GM18907 (cell line): ENCODE data around the gene TMEM158.
A peak's percentile ranks its signal among the peaks of the same experiment; 100 is the strongest.

Experiments used
- ATAC-seq: cut with Tn5 transposase; IDR thresholded peaks from one replicate; pipeline ENCODE4 v1.9.1; 2021; ENCODE audit warnings: mild to moderate bottlenecking, moderate library complexity; ENCODE audit not compliant: unreplicated experiment

The TMEM158 gene

DNA sequence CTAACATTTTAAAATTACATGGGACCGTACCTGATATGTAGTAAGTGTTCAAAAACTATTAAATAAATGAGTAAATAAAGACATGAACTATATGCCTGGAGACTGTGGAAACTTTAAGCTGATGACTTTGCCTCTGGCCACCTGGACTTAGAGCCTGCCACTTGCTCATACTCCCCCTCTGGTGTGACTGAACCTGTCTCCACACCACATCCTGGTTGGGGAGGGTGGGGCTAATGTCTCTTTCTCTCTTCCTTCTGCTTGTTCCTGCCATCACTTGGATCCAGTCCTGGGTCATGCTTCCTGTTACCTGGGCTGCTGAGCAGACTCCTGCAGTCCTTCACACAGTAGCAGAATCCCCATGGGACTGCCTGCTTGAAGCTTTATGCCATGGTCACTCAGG lies 8.2 kb upstream of the TMEM158 start:
- ATAC-seq: no peak

DNA sequence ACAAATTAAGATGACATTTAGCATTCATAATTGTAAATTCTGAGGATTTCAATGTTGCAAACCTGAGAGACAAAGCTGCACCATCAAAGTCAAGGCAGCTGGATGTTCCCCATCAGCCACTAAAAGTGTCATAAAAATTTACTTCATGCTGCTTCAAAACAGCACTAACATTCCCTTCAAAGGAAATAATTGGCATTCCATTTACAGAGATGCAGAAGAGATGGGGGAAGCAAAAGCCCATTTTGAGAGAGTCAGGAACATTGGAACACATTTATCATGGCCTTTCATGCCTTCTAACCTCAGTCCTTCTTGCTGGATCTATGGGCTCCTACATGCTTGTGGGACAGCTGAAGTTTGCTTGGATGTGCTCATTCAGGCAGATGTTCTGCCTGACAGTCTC lies 6.4 kb upstream of the TMEM158 start:
- ATAC-seq: no peak

DNA sequence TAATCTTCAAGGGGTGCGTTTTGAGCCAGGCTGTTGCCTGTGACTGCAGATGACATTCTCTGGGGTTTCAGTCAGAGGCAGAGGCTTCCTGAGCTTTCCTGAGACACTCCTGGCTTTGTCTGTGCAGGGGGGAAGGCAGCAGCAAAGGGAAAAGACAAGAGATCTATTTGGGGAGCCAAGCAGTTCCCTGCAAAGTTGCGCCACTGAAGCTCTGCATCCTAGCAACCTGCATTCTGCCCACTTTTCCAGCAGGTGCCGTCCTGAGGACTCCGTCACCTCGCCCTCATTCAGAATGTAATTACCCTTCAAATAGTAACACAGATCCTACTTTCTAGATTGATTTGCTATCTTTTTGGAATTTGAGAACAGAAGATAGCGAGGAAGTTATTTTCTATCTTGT lies 1.9 kb upstream of the TMEM158 start:
- no peak for ATAC-seq

DNA sequence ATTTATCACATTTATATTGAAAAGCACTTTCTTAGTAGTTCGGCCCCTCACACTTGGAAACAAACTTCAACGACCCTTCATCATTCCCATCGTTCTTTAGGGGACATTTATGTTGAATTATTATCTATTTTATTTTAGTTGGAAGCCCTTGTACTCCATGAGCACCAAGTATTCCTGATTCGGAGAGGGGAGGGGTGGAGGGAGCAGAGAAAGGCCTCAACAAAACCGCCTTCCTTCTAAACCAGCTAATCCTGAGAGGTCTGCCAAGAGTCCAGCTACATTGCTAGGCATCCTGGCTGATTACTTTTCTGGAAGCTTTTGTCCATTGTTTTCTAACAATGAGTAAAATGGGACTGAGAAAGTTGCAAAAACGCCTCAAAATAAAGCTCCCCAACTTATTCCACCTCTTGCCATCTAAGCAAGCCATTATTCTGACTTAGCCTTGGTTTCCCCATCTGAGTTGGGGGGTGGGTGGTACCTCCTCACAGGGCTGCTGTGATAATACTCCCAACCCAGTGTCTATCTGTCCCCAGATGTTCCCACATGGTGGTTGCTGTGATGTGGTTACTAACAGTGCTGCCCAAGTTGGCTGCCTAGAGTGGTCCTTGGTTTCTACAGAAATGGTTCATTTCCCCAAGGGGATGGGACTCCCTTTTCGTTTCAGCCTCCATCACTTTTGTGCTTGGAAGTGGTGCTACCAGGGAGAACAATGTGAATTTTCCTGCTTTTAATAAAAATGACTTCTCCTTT lies 1.2 kb upstream of the TMEM158 start:
- ATAC-seq: no peak

DNA sequence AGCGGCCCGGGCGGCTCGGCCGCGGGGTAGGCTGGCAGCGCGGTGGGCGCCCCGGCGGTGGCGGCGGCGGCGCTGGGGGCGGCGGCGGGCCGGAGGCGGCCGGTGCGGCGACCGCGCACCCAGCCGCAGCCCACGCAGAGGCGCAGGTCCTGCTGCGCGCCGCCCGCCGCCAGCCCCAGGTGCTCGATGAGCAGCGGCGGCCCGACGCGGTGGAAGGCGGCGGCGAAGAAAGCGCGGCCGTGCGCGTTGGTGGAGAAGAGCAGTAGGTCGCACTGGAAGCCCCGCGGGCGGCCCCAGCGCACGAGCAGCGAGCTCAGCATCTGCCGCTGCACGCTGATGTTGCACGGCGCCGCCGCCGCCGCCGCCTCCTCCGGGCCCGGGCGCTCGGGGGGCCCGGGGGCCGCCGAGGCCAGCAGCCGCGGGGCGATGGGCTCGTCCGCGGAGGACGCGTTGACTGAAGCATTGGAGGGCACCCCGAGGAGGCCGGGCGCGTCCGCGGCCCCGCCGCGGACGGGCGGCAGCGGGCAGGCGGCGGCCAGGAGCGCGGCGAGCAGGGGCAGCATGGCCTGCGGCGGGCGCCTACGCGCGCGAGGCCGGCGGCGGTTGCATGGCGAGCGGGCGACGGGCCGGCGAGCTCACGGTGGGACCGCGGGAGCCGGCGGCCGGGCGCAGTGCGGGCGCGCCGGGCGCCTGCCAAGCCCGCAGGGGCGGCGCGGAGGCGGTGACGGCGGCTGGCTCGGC lies 452 bp downstream of the TMEM158 start:
- peak; percentile 39 for ATAC-seq

DNA sequence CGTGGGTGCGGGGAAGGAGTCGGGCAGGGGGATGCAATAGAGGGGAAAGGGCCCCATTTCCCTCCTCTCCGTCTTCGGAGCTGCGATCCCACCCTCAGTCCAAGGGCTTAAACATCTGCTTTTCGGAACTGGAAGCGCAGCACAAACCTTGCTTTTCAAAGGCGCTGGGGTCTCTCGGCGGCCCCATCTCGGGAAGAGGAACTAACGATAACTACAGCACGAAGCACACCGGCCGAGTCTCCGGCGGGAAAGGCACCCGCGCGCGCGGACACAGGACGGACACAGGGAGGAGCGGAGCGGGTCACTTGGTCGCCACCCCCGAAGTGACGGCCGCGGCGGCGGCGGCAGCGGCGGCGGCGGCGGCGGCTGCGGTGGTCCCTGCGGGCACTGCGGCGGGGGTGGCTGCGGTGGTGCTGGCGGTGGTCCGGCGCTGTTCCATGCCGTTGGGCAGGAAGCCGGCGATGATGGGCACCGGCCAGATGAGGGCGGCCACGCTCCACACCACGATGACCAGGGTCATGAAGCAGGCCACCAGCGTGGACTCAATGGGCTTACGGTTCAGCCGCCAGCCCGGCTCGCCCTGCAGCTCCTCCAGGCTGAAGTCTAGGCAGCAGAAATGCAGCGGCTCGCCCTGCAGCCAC lies 1.1 kb downstream of the TMEM158 start:
- peak; percentile 46 for ATAC-seq

DNA sequence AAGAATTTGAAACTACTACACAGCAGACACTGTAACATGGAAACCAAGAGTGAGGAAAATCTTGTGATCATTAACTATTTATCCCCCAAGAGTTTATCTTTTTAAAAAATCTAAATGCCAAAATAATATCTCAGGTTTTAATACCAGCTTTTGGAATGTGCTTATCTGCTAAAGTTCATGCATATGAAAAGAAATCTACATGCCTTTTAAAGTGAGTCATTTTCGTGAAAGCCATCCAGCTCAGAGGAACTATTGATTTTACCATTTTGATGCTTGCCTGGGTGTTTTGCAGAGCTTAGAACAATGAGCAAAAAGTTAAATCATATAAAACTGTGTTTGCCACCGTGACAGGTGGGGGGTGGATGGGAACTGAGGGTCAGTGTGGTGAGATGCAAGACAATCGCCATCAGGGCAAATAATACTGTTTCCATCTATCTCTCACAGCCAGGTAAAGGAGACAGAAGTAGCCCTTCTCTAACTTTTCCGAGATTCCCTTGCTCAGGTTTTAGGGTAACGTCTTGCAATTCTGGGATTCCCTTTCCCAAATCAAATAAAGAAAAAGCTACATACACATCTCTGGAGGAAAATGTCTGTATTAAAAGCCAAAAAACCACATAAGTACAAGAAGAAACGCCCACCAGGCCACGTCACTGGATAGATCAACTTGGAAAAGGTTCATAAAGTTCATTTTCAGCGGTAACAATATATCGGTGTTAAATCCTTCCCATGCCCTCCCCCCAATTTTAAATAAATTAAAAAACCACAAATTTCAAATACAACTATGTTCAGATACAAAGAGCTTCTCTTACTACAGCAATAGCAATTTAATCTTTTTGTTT lies 2.0 kb downstream of the TMEM158 start:
- no peak for ATAC-seq

DNA sequence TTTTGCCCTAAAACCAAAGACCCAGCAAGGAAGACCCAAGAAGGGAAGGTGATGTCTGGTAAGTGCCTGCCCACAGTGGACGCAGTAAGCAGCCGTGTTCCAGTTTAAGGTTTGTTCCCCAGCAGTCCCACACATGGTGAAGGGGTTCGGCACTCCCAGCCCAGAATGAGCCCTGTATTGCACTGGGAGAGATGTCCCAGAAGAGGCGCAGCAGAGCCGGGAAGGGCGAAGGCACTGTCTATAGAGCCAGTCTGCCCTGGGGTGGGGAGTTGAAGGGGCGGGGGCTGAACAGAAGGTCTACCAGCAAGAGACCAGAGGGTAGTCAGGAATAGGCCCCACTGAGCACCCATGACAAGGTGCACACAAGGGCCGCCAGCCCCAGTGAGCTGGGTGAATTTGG lies 6.4 kb downstream of the TMEM158 start:
- no peak for ATAC-seq

DNA sequence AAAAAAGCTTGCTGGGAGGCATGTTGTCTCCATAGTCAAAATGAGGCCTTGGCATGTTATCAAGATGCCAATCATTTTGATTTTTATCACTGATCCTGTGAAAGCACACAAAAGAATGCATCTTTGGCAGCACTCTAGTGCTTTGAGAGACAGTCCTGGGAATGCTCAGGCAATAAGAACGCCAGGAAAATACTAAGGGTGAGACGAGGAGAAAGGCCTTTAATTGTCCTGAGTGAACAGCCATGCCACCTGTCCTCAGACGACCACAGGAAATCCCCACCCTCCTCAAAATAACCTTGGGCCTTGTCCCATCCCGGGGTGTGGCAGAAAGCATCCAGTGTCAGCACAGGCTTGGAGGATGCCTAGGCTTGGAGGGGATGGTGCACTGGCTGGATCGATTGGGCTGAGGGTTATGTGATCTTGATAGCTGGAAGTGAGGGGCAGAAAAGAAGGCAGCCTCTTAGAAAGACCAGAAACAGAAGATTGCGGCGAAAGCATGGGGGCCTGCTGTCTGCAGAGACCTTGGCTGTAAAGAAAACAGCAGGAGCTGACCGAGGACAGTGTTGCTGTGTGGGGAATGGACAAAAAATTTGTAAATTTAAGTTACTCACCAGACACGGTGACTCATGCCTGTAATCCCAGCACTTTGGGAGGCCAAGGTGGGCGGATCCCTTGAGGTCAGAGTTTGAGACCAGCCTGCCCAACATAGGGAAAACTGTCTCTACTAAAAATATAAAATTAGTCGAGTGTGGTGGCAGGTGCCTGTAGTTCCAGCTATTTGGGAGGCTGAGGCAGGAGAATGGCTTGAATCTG lies 7.3 kb downstream of the TMEM158 start:
- no peak for ATAC-seq

DNA sequence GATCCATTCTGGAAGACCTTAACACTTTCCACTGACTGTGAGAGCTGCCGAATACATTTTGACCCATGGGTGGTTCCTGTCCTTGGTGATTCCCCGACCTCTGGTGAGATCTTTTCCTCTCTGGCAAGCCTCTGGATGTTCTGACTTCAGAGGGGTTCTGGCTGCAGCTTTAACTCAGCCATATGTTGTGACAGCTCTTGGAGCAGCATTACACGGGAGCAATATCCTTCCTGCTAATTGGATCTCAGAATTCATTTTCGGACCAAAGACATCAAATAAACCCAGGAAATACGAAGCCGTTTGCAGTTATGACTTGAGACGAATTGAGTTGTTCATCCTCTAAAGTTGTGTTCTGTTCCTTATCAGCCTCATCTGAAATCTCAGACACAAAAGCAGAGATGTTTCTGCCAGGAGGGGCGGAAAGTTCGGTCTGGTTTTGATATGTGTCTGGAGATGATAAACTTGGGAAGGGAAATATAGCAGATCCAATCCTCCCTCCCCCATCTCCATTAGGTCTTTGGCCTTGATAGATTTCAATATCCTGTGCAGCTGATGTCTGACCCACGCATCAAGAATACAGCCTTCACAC lies 10.0 kb downstream of the TMEM158 start:
- ATAC-seq: no peak

DNA sequence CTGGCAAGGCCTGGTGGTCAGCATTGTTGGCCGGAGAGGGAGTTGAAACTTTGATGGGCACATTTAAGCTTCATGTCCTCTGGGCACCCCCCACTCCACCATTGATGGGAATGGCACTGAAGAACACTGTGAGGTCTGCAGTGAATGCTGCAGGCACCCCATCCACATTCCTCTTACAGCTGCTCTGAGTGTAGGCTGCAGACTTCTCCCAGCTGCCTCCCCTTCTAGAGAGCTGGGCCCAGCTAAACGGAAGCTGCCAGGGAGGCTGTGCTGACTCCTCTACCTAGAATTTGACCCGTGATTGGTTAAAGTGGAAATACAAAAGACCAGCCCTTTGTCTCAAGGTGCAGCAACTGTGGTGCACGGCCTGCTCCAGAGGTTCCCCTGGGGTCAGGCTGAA lies 10.6 kb downstream of the TMEM158 start:
- ATAC-seq: no peak

DNA sequence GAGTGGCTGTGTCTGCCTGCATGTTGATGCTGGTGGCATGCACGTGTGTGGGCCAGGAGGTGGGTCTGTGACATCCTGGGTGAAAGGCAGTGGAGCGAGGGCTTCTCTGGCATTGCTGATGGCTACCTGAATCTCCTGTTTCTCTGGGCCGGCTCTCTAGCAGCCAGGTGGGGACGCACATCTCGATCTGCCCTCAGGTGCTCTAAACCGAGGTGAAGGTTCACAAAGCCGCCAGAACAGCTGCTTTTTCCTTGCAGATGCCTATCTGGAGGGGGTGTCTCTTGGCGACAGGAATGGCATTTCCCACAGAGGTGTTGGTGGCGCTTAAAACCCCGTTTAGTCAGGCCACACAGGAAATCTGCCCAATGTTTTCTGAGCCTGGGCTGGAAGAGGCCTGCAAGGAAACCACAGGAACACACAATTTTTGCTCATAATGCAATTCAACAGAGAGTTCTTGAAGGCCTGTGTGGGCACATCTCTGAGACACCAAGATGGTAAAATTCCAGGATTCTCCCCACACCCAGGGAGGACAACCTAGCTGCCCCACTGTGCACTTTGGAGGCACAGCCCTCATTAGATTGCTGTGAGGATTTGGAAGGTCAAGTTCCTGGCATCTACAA lies 11.9 kb downstream of the TMEM158 start:
- ATAC-seq: no peak

DNA sequence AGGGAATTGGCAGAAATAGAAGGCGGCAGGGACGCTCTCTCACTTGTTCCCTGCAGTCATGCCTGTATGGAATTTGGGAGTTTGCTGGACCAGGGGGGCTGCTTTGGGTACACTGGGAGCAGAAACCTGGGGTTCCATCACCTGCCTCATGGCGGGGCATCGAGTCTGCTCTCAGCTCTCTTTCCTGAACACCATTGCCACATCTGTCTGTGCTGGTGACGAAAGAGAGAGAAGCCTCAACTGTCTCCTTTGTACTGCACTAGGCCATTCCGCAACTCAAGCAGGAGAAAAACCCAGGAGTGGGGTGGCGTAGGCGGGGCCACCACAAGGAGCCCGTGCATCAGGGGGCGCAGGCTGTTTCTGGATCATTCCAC lies 14.0 kb downstream of the TMEM158 start:
- ATAC-seq: no peak

DNA sequence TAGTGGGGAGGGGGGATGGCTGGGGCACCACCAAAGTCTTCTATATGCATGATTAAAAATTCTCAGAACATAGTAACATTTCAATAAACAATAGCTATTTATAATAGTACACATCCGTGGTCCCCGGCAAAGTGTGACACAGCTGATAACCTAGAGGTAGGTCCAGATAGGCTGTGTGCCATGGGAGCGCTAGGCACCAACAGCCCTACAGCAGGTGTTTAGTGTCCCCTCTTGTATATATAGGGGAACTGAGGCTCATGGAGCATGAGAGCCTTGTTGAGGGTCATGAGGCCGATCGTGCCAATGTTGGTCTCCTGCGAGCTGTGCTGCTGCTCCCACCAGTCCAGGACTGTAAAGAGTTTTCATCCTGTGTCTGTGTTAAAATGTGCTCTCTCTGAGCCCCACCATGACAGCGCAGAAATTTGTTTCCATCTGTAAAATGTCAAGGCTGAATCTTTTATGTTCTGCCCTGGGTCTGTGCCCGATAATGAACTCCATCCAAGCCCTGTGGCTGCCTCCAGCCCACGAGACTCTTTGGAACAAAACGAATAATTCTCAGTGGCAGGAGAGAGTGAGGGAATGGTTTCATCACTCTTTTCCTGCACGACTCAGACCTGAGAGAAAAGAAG lies 14.5 kb downstream of the TMEM158 start:
- no peak for ATAC-seq

DNA sequence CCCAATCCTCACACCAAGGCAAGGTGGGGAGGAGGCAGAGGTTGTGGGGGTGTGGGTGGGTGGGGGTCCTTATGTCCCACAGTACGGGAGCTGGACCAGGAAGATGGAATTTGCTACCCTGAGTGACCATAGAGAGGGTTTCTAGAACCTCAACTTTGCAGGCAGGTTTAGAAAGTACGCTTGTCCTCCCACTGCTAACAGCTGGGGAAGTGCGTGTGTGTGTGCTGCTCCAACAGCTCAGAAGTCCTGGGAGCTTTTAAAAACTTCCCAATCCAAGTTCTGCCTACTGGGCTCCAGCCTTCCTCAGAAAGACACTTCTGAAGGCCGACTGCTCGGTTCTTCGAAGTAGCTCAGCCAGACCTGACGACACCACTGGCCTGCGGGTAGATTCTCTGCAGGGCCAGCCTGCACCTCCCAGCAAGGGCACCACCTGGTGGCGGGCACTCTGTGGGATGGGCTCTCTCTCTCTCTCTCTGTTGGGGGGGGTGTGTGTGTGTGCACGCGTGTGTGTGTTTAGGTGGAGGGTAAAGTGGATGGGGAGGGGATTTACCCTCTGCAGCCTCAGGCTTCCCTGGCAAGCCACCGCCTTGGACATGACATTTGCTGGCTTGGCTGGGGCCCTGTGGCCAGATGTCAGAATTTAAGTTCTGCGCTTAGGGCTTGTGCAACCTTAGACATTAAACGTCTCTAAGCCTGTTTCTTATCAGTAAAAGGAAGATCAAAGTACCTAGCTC lies 15.6 kb downstream of the TMEM158 start:
- ATAC-seq: no peak

DNA sequence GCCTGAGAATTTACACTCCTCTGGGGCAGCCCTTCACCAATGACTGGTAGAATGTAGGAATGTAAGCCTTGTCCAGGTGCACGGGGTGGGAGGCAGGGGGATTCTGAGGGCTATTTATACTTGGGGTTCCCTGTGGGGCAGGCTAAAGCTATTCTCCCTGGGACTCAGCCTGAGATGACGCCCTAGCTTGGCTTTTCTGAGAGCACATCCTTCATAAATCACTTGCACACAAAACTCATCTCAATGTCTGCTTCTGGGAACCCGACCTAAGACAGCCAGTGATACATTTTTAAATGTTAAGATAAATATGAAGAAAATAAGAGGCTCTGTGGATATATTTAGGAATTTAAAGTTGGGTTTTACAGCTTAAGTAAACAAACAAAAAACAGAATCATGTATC lies 16.6 kb downstream of the TMEM158 start:
- no peak for ATAC-seq

DNA sequence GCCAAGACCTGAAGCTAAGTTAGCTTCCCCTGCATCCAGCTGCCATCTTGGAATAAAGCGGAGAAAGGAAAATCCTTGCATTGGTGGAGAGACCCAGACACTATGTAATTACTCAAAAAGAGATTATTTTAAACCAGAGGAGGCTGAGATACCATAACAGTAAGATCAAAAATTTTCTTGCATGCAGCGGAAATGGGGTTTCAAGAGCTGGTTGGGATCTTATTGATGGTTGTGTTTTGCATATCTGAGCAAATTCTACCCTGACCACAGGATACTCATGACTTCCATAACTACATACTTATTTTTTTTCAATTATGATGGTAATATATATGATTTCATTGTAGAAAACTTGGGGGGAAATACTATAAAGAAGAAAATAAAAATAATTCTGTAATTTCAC lies 17.5 kb downstream of the TMEM158 start:
- no peak for ATAC-seq

DNA sequence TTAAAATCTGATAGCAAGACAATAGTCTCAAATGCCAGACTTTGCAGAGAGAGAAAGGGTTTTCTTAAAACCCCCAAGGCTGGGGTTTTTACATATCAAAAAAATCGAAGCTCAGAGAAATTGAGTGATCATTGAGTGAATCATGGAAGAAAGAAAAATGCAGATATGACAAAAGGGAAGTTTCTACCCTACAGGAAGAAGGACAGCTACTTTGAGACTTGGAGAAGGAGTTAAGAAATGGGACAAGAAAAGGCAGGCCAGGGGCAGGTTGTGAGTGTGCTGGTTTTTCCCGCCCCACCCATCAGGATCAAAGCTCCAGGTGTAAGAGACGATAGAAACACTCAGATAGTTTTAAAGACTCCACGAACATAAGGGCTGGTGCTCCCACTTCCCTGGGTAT lies 18.6 kb downstream of the TMEM158 start:
- ATAC-seq: no peak
